HEK293T (cell line): ENCODE measurements around the gene TMEM151A.

Experiments used
- ARNT ChIP-seq: fragments of 450-650 bp; IDR thresholded peaks from 2 replicates; pipeline ENCODE4 v1.6.1; 2017; ENCODE audit warnings: mild to moderate bottlenecking
- FOXK2 ChIP-seq: fragments of 450-650 bp; IDR thresholded peaks from 2 replicates; pipeline ENCODE4 v1.6.1; 2016; ENCODE audit warnings: mild to moderate bottlenecking
- FOXM1 ChIP-seq: fragments of 450-650 bp; IDR thresholded peaks from 2 replicates; pipeline ENCODE4 v1.6.1; 2017; ENCODE audit warnings: mild to moderate bottlenecking, borderline replicate concordance
- PKNOX1 ChIP-seq: fragments of 450-650 bp; IDR thresholded peaks from 2 replicates; pipeline ENCODE4 v1.6.1; 2016

- TF ChIP-seq ARNT (no peak), FOXM1 (no peak), FOXK2 (no peak), PKNOX1 (no peak)
Measured at GRCh38 chr11:66313321-66314185, 21.9 kb downstream of the TMEM151A start.
